ENCODE data around the gene GHITM.
"Not testable (repeated sequence)": the region's sequence is repeated elsewhere in the genome, so short reads cannot be mapped to it uniquely, and the experiment has no call there.

GHITM gene

GRCh38 chr10:84098667-84099066 lies 40.6 kb upstream of the GHITM start:
- Histone ChIP-seq H3K9me3 (ENCODE audit: control insufficient read depth, insufficient read depth, low read length) (no peaks in the 10 kb centered on the region), H3K36me3 (ENCODE audit: control insufficient read depth, low read length) (no peaks in the 10 kb centered on the region), H3K27ac (ENCODE audit: low read depth, low read length) (no peak overlapping the region), H3K4me2 (ENCODE audit: low read length) (no peak overlapping the region), H3F3A (ENCODE audit: control insufficient read depth, insufficient read depth) (no peaks in the 10 kb centered on the region), H3K9me2 (replicated peaks; ENCODE audit: control insufficient read depth, low read length) (no peaks in the 10 kb centered on the region), H3K27me3 (ENCODE audit: control insufficient read depth, low read length) (no peaks in the 10 kb centered on the region), H3K4me3 (ENCODE audit: low read length) (no peak overlapping the region), H3K79me2 (ENCODE audit: control insufficient read depth, low read length) (no peaks in the 10 kb centered on the region), H3K4me1 (ENCODE audit: control insufficient read depth, low read length) (no peaks in the 10 kb centered on the region), H4K20me1 (ENCODE audit: control insufficient read depth, insufficient read depth, low read depth, low read length) (no peaks in the 10 kb centered on the region)
- no peak for TF ChIP-seq EZH2phosphoT487 (IDR thresholded peaks at IDR 0.05; ENCODE audit: borderline replicate concordance, low read length)
- no peak for TF ChIP-seq CTCF (IDR thresholded peaks at IDR 0.05; ENCODE audit: low read depth, low read length, poor library complexity, severe bottlenecking)

DNA sequence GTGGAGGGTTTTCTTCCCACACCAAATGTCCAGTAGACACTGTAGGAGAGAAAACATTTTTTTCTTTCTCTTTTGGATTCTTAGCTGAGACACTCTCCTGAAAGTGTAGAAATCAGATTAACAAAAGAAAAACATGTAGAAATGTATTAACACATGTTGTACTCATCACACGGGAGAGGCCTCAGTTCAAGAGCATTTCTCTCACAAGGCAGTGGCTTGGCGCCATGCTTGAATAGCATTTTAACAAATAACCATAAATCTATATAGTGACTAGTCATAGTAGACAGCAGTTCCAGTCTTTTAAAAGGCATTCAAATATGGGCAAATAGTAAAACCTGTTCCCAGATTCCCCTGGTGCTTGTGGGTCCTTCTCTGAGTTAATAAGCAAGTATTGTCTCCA lies 38.3 kb upstream of the GHITM start:
- no peaks in the 10 kb centered on the region for H3K36me3 ChIP-seq (ENCODE audit: control insufficient read depth, low read length)
- H3K4me1 ChIP-seq (ENCODE audit: control insufficient read depth, low read length), result no peaks in the 10 kb centered on the region
- H3K9me3 ChIP-seq (ENCODE audit: control insufficient read depth, insufficient read depth, low read length), result no peaks in the 10 kb centered on the region
- no peak overlapping the region for H3K4me2 ChIP-seq (ENCODE audit: low read length)
- H3K79me2 ChIP-seq (ENCODE audit: control insufficient read depth, low read length), result no peaks in the 10 kb centered on the region
- H3K9me2 ChIP-seq (replicated peaks; ENCODE audit: control insufficient read depth, low read length), result no peaks in the 10 kb centered on the region
- H4K20me1 ChIP-seq (ENCODE audit: control insufficient read depth, insufficient read depth, low read depth, low read length), result no peaks in the 10 kb centered on the region
- no peak overlapping the region for H3K4me3 ChIP-seq (ENCODE audit: low read length)
- no peak for TF ChIP-seq EZH2phosphoT487 (IDR thresholded peaks at IDR 0.05; ENCODE audit: borderline replicate concordance, low read length)
- no peak for TF ChIP-seq CTCF (IDR thresholded peaks at IDR 0.05; ENCODE audit: low read depth, low read length, poor library complexity, severe bottlenecking)
- no peak overlapping the region for H3K27ac ChIP-seq (ENCODE audit: low read depth, low read length)
- H3F3A ChIP-seq (ENCODE audit: control insufficient read depth, insufficient read depth), result no peaks in the 10 kb centered on the region
- no peaks in the 10 kb centered on the region for H3K27me3 ChIP-seq (ENCODE audit: control insufficient read depth, low read length)

DNA sequence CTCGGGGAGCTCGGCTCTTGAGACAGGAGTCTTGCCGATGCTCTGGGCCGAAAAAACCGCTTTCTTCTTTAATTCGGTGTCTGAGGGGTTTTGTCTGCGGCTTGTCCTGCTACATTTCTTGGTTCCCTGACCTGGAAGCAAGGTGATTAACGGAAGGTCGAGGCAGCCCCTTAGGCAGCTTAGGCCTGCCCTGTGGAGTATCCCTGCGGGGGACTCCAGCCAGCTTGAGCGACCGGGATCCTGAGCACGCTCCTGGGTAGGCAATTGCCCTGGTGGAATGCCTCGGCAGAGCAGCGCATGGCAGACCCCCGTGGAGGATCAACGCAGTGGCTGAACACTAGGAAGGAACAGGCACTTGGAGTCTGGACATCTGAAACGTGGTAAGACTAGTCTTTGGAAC lies 30.5 kb upstream of the GHITM start:
- Histone ChIP-seq H3K4me1 (ENCODE audit: control insufficient read depth, low read length) (no peaks in the 10 kb centered on the region), H3K4me3 (ENCODE audit: low read length) (no peak overlapping the region), H3K4me2 (ENCODE audit: low read length) (no peak overlapping the region), H3K36me3 (ENCODE audit: control insufficient read depth, low read length) (no peaks in the 10 kb centered on the region), H3K27ac (ENCODE audit: low read depth, low read length) (no peak overlapping the region), H3K27me3 (ENCODE audit: control insufficient read depth, low read length) (no peaks in the 10 kb centered on the region), H3K9me2 (replicated peaks; ENCODE audit: control insufficient read depth, low read length) (no peaks in the 10 kb centered on the region), H3K9me3 (ENCODE audit: control insufficient read depth, insufficient read depth, low read length) (no peaks in the 10 kb centered on the region), H4K20me1 (ENCODE audit: control insufficient read depth, insufficient read depth, low read depth, low read length) (no peaks in the 10 kb centered on the region), H3F3A (ENCODE audit: control insufficient read depth, insufficient read depth) (no peaks in the 10 kb centered on the region), H3K79me2 (ENCODE audit: control insufficient read depth, low read length) (no peaks in the 10 kb centered on the region)
- TF ChIP-seq CTCF (IDR thresholded peaks at IDR 0.05; ENCODE audit: low read depth, low read length, poor library complexity, severe bottlenecking), result no peak
- TF ChIP-seq EZH2phosphoT487 (IDR thresholded peaks at IDR 0.05; ENCODE audit: borderline replicate concordance, low read length), result no peak

- H4K20me1 ChIP-seq (ENCODE audit: control insufficient read depth, insufficient read depth, low read depth, low read length), result not testable (repeated sequence)
Observed at GRCh38 chr10:84109772-84110171, 29.5 kb upstream of the GHITM start.

GRCh38 chr10:84113468-84113867 lies 25.8 kb upstream of the GHITM start:
- H3K36me3 ChIP-seq (ENCODE audit: control insufficient read depth, low read length); H3K4me3 ChIP-seq (ENCODE audit: low read length); H3K9me2 ChIP-seq (replicated peaks; ENCODE audit: control insufficient read depth, low read length); H3K79me2 ChIP-seq (ENCODE audit: control insufficient read depth, low read length); H3K27ac ChIP-seq (ENCODE audit: low read depth, low read length); H3K4me1 ChIP-seq (ENCODE audit: control insufficient read depth, low read length); H4K20me1 ChIP-seq (ENCODE audit: control insufficient read depth, insufficient read depth, low read depth, low read length); H3K27me3 ChIP-seq (ENCODE audit: control insufficient read depth, low read length); H3F3A ChIP-seq (ENCODE audit: control insufficient read depth, insufficient read depth); H3K9me3 ChIP-seq (ENCODE audit: control insufficient read depth, insufficient read depth, low read length); H3K4me2 ChIP-seq (ENCODE audit: low read length): not testable (repeated sequence)

More at GRCh38 chr10:84109772-84110171, 29.5 kb upstream of the GHITM start:
- H3K9me3 ChIP-seq (ENCODE audit: control insufficient read depth, insufficient read depth, low read length); H3K27ac ChIP-seq (ENCODE audit: low read depth, low read length); H3K9me2 ChIP-seq (replicated peaks; ENCODE audit: control insufficient read depth, low read length); H3F3A ChIP-seq (ENCODE audit: control insufficient read depth, insufficient read depth); H3K4me1 ChIP-seq (ENCODE audit: control insufficient read depth, low read length); H3K27me3 ChIP-seq (ENCODE audit: control insufficient read depth, low read length); H3K4me3 ChIP-seq (ENCODE audit: low read length); H3K36me3 ChIP-seq (ENCODE audit: control insufficient read depth, low read length); H3K79me2 ChIP-seq (ENCODE audit: control insufficient read depth, low read length); H3K4me2 ChIP-seq (ENCODE audit: low read length): not testable (repeated sequence)
